ENCODE results near the gene KBTBD2. TPM values are rescaled to one million over a fixed set of nuclear protein-coding genes. Genes with fewer than 3 reads are reported as not detected.

KBTBD2 gene
- polyA plus RNA-seq, 2 of the 4 experiments (the other 2 are of a cell fraction) = 24.2 to 43.0 TPM

DNA sequence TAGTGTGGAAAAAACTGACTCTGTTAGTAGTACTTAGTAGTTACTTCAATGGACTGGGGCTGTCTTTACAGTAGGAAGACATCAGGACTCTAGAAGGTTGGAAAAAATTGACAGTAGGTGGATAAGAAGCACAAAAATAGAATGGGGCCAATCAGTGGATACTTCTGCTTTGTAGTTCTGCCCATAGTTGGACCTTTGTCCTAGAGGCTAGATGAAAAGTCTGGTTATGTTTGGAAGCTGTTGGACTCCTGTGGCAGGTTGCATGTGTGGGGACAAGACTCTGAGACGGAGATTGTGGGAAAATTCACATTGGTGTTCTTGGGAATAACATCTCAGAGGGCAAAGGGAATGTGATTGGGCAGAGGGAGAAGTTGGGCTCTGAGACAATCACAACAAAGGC is 18.6 kb upstream of the KBTBD2 start (continued):
- TF ChIP-seq, protein P1, sequence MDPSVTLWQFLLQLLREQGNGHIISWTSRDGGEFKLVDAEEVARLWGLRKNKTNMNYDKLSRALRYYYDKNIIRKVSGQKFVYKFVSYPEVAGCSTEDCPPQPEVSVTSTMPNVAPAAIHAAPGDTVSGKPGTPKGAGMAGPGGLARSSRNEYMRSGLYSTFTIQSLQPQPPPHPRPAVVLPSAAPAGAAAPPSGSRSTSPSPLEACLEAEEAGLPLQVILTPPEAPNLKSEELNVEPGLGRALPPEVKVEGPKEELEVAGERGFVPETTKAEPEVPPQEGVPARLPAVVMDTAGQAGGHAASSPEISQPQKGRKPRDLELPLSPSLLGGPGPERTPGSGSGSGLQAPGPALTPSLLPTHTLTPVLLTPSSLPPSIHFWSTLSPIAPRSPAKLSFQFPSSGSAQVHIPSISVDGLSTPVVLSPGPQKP (IDR thresholded peaks at IDR 0.05; ENCODE audit: low read depth, low read length) = no peak
- TF ChIP-seq NFE2L2 (conservative IDR thresholded peaks at IDR 0.05; ENCODE audit: low read length) = no peak

DNA sequence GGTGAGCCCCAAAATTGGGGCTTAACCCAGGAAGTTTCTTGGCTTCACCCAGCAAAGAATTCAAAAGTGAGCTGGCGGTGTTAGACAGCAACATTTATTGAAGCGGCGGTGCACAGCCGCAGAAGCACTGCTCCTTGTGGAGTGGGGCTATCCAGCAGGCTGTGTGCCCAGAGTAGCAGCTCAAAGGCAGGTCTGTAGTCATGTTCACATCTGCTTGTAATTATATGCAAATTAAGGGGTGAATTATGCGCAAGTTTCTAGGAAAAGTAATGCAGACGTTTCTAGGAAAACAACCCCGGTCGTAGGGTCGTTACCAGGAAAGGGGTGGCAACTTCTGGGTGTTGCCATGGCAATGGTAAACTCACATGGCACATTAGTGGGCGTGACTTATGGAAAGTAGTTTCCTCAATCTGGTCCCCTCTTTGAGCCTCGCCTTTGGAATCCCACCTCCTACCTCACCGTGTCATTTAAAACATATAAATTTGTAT is 13.7 kb upstream of the KBTBD2 start:
- H3K27ac ChIP-seq = no peak overlapping the region
- peak overlapping the region; percentile 65 for H3K4me2 ChIP-seq
- peak overlapping the region; percentile 18; the same call in 2 of the 3 replicates for H3K4me3 ChIP-seq
- ATAC-seq (peak; percentile 86 to 88), FAIRE-seq (no peak), DNase-seq (ENCODE audit: low read depth in 1 of 2, low spot score in 1 of 2) (peak in 1 of 2 experiments; percentile 42)
- no peak for TF ChIP-seq POLR2A (IDR thresholded peaks at IDR 0.05; ENCODE audit: low read length)
- no peak for TF ChIP-seq MYC (IDR thresholded peaks at IDR 0.05; ENCODE audit: borderline replicate concordance, low read length)
- TF ChIP-seq, protein P2, sequence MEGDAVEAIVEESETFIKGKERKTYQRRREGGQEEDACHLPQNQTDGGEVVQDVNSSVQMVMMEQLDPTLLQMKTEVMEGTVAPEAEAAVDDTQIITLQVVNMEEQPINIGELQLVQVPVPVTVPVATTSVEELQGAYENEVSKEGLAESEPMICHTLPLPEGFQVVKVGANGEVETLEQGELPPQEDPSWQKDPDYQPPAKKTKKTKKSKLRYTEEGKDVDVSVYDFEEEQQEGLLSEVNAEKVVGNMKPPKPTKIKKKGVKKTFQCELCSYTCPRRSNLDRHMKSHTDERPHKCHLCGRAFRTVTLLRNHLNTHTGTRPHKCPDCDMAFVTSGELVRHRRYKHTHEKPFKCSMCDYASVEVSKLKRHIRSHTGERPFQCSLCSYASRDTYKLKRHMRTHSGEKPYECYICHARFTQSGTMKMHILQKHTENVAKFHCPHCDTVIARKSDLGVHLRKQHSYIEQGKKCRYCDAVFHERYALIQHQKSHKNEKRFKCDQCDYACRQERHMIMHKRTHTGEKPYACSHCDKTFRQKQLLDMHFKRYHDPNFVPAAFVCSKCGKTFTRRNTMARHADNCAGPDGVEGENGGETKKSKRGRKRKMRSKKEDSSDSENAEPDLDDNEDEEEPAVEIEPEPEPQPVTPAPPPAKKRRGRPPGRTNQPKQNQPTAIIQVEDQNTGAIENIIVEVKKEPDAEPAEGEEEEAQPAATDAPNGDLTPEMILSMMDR (IDR thresholded peaks at IDR 0.05) = no peak
- TF ChIP-seq HOXA7 (CRISPR knock-in tag; IDR thresholded peaks at IDR 0.05) = no peak
- TF ChIP-seq FOSB (CRISPR knock-in tag; IDR thresholded peaks at IDR 0.05) = no peak
- TF ChIP-seq, protein P3, sequence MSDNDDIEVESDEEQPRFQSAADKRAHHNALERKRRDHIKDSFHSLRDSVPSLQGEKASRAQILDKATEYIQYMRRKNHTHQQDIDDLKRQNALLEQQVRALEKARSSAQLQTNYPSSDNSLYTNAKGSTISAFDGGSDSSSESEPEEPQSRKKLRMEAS (IDR thresholded peaks at IDR 0.05) = no peak
- TF ChIP-seq, protein P4, sequence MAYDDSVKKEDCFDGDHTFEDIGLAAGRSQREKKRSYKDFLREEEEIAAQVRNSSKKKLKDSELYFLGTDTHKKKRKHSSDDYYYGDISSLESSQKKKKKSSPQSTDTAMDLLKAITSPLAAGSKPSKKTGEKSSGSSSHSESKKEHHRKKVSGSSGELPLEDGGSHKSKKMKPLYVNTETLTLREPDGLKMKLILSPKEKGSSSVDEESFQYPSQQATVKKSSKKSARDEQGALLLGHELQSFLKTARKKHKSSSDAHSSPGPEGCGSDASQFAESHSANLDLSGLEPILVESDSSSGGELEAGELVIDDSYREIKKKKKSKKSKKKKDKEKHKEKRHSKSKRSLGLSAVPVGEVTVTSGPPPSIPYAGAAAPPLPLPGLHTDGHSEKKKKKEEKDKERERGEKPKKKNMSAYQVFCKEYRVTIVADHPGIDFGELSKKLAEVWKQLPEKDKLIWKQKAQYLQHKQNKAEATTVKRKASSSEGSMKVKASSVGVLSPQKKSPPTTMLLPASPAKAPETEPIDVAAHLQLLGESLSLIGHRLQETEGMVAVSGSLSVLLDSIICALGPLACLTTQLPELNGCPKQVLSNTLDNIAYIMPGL (CRISPR knock-in tag; IDR thresholded peaks at IDR 0.05; ENCODE audit: borderline replicate concordance) = no peak
- TF ChIP-seq, protein P5, sequence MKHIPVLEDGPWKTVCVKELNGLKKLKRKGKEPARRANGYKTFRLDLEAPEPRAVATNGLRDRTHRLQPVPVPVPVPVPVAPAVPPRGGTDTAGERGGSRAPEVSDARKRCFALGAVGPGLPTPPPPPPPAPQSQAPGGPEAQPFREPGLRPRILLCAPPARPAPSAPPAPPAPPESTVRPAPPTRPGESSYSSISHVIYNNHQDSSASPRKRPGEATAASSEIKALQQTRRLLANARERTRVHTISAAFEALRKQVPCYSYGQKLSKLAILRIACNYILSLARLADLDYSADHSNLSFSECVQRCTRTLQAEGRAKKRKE (CRISPR knock-in tag; IDR thresholded peaks at IDR 0.05; ENCODE audit: low read depth) = no peak
- TF ChIP-seq HOXB5 (CRISPR knock-in tag; IDR thresholded peaks at IDR 0.05) = no peak
- CTCF ChIA-PET = interaction anchor here (0.7 kb wide), 1 partner anchor 228 kb away, joined by 3 read pairs; no protein-coding TSS in a partner anchor
- POLR2A ChIA-PET = interaction anchor here (0.6 kb wide), 1 partner anchor 33 kb away, joined by 7 read pairs; no protein-coding TSS in a partner anchor
- WGBS (ENCODE audit: missing lambda C conversion rate) = 37% methylated on average over 12 of the region's 12 CpGs
- no peaks in the 10 kb centered on the region for H3K4me1 ChIP-seq
- no peaks in the 10 kb centered on the region for H3K9me3 ChIP-seq

DNA sequence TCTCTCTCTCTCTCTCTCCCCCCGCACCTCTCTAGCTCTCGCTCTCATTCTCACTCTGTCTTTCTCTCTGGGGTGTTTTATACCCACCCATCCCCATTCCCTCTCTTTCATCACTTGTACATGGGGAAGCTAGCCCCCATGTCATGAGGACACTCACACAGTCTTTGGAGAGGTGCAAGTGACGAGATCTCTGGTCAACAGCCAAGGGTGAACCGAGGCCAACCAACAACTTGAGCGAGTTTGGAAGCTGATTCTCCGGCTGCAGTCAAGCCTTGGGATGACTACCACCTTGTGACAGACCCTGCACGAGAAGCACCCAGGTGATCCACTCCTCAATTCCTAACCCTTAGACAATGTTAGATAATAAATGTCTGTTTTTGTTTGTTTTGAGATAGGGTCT is 10.1 kb upstream of the KBTBD2 start:
- no peak for DNase-seq (ENCODE audit: low read depth in 1 of 2, low spot score in 1 of 2)
- no peak for ATAC-seq
- H3K4me3 ChIP-seq = no peak overlapping the region
- no peaks in the 10 kb centered on the region for H3K9me3 ChIP-seq
- FAIRE-seq = no peak
- 79% methylated on average over 7 of the region's 7 CpGs for WGBS (ENCODE audit: missing lambda C conversion rate)
- ChIA-PET POLR2A (no interaction called here), CTCF (interaction anchor here (0.6 to 3.0 kb wide), 4 partner anchors 35 to 209 kb away, joined by 3 to 10 read pairs (median 4); no protein-coding TSS in a partner anchor)
- H3K27ac ChIP-seq = no peak overlapping the region
- no peaks in the 10 kb centered on the region for H3K4me1 ChIP-seq
- no peak overlapping the region for H3K4me2 ChIP-seq
- TF ChIP-seq, protein P6, sequence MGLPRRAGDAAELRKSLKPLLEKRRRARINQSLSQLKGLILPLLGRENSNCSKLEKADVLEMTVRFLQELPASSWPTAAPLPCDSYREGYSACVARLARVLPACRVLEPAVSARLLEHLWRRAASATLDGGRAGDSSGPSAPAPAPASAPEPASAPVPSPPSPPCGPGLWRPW (IDR thresholded peaks at IDR 0.05) = no peak
- TF ChIP-seq ZNF302 (CRISPR knock-in tag; IDR thresholded peaks at IDR 0.05) = no peak
- no peak for TF ChIP-seq FOSB (CRISPR knock-in tag; IDR thresholded peaks at IDR 0.05)
- TF ChIP-seq, protein P7, sequence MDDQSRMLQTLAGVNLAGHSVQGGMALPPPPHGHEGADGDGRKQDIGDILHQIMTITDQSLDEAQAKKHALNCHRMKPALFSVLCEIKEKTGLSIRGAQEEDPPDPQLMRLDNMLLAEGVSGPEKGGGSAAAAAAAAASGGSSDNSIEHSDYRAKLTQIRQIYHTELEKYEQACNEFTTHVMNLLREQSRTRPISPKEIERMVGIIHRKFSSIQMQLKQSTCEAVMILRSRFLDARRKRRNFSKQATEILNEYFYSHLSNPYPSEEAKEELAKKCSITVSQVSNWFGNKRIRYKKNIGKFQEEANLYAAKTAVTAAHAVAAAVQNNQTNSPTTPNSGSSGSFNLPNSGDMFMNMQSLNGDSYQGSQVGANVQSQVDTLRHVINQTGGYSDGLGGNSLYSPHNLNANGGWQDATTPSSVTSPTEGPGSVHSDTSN (IDR thresholded peaks at IDR 0.05) = no peak
- TF ChIP-seq, protein P2 (IDR thresholded peaks at IDR 0.05) = no peak
- TF ChIP-seq, protein P4 (CRISPR knock-in tag; IDR thresholded peaks at IDR 0.05; ENCODE audit: borderline replicate concordance) = no peak
- no peak for TF ChIP-seq JUN (IDR thresholded peaks at IDR 0.05)
- TF ChIP-seq, protein P8, sequence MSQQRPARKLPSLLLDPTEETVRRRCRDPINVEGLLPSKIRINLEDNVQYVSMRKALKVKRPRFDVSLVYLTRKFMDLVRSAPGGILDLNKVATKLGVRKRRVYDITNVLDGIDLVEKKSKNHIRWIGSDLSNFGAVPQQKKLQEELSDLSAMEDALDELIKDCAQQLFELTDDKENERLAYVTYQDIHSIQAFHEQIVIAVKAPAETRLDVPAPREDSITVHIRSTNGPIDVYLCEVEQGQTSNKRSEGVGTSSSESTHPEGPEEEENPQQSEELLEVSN (IDR thresholded peaks at IDR 0.05; ENCODE audit: borderline replicate concordance, low read depth) = no peak
- no peak for TF ChIP-seq FOXS1 (CRISPR knock-in tag; IDR thresholded peaks at IDR 0.05)
- TF ChIP-seq HEYL (CRISPR knock-in tag; IDR thresholded peaks at IDR 0.05) = no peak
- TF ChIP-seq RAD21 (conservative IDR thresholded peaks at IDR 0.05 in 1 of 2, IDR thresholded peaks at IDR 0.05 in 1 of 2) = no peak
- TF ChIP-seq CEBPB (IDR thresholded peaks at IDR 0.05) = no peak
- no peak for TF ChIP-seq JUNB (IDR thresholded peaks at IDR 0.05)
